ENCODE data around the gene C6. TPM values are rescaled to one million over a fixed set of nuclear protein-coding genes. Genes with fewer than 3 reads are reported as not detected.

Gene C6
- total and polyA plus RNA-seq, 10 of the 15 experiments (the other 5 are each of a cell fraction or from before 2014, with no cell fraction given): 0.31 TPM; not detected in 9

DNA sequence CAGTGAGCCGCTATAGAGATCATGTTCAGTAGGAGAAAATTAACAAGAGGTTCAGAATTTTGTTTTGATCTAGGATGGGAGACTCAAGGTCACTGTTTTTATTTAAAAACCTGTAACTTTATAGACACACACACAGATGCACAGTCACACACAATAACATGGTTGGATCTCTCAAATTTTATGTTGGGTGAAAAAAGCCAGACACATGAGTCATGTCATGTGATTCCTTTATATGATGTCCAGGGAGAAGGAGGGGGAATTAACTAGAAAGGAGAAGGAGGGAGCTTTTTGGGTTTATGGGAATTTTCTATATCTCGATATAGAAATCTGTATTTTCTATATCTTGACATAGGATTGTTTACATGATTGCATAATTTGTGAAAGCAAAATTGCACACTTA lies 17.1 kb downstream of the C6 start:
- Histone ChIP-seq H3K4me2 (ENCODE audit: control insufficient read depth, insufficient read depth) (no peak overlapping the region), H4K20me1 (ENCODE audit: control insufficient read depth, insufficient read depth) (no peaks in the 10 kb centered on the region), H3K27ac (ENCODE audit: control insufficient read depth, insufficient read depth) (no peak overlapping the region), H2AFZ (ENCODE audit: control insufficient read depth, low read depth, low read length) (no peak overlapping the region), H3K9me3 (replicated peaks; ENCODE audit: control insufficient read depth, insufficient read depth, low read length) (no peaks in the 10 kb centered on the region), H3K27me3 (replicated peaks in 1 of 2; ENCODE audit: control insufficient read depth in 2 of 2, insufficient read depth in 2 of 2, low read length in 1 of 2) (no peaks in the 10 kb centered on the region), H3K4me1 (ENCODE audit: control insufficient read depth, insufficient read depth, low read length) (no peaks in the 10 kb centered on the region), H3K36me3 (ENCODE audit: control insufficient read depth in 2 of 2, insufficient read depth in 2 of 2, low read length in 1 of 2) (no peaks in the 10 kb centered on the region), H3K9ac (ENCODE audit: control insufficient read depth, insufficient read depth, low read length) (no peak overlapping the region), H3K79me2 (ENCODE audit: control insufficient read depth, insufficient read depth, low read length) (no peaks in the 10 kb centered on the region), H3K4me3 (no peak overlapping the region)
- TF ChIP-seq GATAD2B (conservative IDR thresholded peaks at IDR 0.05; ENCODE audit: low read depth) (no peak), ZNF24 (IDR thresholded peaks at IDR 0.05) (no peak), SMC3 (IDR thresholded peaks at IDR 0.05; ENCODE audit: borderline replicate concordance, low read length) (no peak), EED (IDR thresholded peaks at IDR 0.05; ENCODE audit: low read depth) (no peak), USF2 (IDR thresholded peaks at IDR 0.05; ENCODE audit: borderline replicate concordance, low read depth, low read length) (no peak), FOS (IDR thresholded peaks at IDR 0.05; ENCODE audit: borderline replicate concordance, extremely low read depth, insufficient read length) (no peak), CUX1 (IDR thresholded peaks at IDR 0.05; ENCODE audit: insufficient replicate concordance, low read depth, low read length) (no peak), PBX3 (IDR thresholded peaks at IDR 0.05; ENCODE audit: insufficient replicate concordance, low read depth, low read length) (no peak), DPF2 (IDR thresholded peaks at IDR 0.05) (no peak), TCF3 (IDR thresholded peaks at IDR 0.05; ENCODE audit: borderline replicate concordance, insufficient read depth, low read depth, low read length) (no peak), ZNF274 (IDR thresholded peaks at IDR 0.05; ENCODE audit: insufficient read depth, insufficient read length) (no peak), ZNF384 (IDR thresholded peaks at IDR 0.05; ENCODE audit: borderline replicate concordance, low read depth, low read length) (no peak)
- ChIA-PET SMC1A (ENCODE audit: uncharacterized antibody, unreplicated experiment) (no interaction called here), POLR2A (no interaction called here), CTCF (no interaction called here), RAD21 (ENCODE audit: unreplicated experiment) (no interaction called here)
- 2% methylated on average over 2 of the region's 2 CpGs for WGBS (ENCODE audit: insufficient coverage, insufficient replicate concordance, low lambda C conversion rate, missing lambda C conversion rate)
- ATAC-seq (no peak), FAIRE-seq (no peak), DNase-seq (ENCODE audit: low read depth, low spot score) (no peak)
- intact Hi-C loops (cut with micrococcal nuclease; ENCODE audit: unreplicated experiment) (no loop called here), in situ Hi-C loops (cut with MboI) (no loop called here)
- no TSS peak for BruUV-seq (replicated peaks)
